Activated effector memory CD4-positive, alpha-beta T cell treated with Interleukin-2 at 50 U/mL for 16 hours (primary cell): ENCODE data around the gene CYTH1.

Experiments
- DNase-seq: peaks from one replicate; pipeline ENCODE4 v3.0.0-alpha.2; 2020

The CYTH1 gene

GRCh38 chr17:78781893-78782304 is at the start of gene CYTH1:
Gene CYTH1 (minus strand): TSS chr17:78782273. CDS start chr17:78782223, 50 bp downstream.
- no peak for DNase-seq

DNA sequence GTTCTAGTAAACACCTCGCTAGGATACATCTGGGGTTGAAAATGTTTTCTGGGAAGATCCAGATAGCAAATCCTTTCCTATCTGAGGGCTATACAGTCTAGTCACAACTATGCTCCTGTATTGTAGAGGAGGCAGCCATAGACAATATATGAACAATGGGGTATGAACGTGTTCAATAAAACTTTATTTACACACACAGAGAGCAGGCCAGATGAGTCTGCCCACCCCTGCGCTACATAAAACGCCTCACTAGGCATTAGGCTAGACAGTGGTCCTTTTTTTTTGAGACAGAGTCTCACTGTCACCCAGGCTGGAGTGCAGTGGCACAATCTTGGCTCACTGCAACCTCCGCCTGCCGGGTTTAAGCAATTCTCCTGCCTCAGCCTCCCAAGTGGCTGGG is 47.4 kb upstream of the CYTH1 start:
- no peak for DNase-seq

DNA sequence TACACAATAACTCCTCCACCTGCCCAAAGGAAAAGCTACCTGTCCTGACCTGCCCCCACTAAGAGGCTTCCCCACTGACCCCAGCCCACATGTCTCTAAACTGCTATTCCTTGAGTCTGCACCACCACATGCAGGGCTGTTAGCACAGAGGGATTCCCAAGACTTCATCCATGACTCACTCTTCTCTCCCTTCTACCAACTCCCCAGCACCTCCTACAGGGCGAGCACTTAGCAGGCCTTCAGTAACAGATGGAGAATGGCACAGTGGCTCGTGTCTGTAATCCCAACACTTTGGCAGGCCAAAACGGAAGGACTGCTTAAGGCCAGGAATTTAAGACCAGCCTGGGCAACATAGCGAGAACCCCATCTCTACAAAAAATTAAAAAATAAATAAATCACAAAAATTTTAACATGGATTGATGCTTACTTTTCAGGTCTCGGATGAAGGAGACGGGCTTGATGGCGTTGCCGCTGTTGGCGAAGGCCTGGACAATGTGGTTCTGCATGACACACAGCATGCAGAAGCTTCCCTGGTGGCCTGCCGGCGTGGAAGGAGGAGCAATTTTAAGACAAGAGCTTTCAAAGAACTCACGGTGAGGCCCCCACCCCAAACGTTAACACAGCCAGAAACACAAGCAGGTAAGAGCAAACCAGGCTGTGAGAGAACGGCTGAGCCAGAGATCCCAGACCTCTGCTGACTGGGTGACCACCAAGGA is 46.6 kb upstream of the CYTH1 start:
- DNase-seq: no peak

- no peak for DNase-seq
Measured at GRCh38 chr17:78826836-78827509, 44.9 kb upstream of the CYTH1 start.

DNA sequence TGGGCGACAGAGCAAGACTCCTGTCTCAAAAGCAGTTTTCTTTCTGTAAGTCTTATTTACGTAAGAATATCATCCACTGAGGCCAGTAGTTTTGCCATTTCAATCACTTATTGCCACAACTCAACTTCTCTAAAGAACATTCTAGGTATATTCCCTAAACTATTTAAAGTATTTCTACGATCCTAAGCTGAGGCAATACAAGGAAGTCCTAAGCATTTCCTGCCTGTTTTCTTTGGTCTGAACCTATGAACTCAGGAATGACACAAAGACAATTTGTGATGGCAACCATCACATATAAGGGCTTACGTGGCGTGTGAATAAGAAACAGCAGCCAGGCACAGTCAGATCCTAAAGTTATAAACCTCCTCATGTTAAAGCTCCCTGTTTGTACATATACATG is 44.3 kb upstream of the CYTH1 start:
- DNase-seq: no peak

- DNase-seq: no peak
Measured at GRCh38 chr17:78825696-78826095, 43.6 kb upstream of the CYTH1 start.

- DNase-seq: no peak
Measured at GRCh38 chr17:78824240-78824639, 42.2 kb upstream of the CYTH1 start.

GRCh38 chr17:78823282-78824046 is 41.4 kb upstream of the CYTH1 start:
- DNase-seq: no peak

DNA sequence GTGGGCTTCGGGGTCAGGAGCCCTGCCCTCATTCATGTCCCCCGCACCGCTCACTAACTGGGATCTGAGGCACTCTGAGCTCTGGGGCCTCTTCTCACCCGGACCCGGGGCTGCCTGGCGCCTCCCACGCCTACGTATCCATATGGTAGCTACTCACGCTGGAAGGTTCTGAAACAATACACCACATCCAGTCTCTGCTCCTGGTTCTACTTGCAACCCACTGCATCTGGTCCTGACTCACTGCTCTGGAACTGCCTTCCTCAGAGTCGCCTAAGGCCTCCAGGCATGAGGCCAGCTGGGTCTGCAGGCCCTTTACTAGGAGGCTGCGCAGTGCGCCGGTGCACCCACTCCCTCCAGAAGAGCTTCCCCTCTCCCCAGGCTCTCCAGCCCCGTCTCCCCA is 40.5 kb upstream of the CYTH1 start:
- DNase-seq: no peak

DNA sequence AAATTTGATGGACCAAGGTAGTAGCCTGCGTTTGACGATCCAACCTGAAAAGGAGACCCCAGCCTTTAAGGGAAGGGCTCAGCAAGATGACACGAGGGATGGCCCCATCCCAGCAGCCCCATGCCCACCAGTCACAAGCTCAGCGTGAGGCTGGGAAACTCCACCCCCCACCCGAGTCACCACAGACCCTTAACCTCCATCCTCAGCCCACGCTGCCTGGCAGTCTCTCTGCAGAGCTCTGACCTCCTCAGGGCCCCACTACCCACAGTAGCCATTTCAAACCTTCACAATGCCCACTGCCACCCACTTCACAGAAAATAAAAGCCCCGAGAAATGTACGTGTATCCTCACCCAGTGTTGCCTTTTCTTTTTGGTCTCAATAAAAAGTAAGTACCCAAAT is 39.9 kb upstream of the CYTH1 start:
- no peak for DNase-seq

DNA sequence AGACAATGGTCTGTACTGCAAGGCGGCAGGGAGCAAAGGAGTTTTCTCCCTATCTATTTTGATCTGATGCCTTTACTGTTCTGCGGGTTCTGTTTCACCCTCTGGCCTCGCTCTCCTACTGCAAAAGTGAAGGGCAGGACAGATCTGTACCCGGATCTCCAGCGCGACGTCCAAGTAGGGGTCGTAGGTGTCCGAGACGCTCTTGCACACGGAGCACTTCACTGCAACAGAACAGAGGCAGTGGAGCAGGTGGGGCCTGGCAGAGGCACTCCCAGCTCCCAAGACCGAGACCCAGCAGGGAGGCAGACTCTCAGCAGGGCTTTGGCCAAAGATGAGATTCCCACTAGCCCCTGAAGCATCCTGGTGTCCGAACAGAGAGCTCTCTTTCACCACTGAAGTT is 38.8 kb upstream of the CYTH1 start:
- no peak for DNase-seq

DNA sequence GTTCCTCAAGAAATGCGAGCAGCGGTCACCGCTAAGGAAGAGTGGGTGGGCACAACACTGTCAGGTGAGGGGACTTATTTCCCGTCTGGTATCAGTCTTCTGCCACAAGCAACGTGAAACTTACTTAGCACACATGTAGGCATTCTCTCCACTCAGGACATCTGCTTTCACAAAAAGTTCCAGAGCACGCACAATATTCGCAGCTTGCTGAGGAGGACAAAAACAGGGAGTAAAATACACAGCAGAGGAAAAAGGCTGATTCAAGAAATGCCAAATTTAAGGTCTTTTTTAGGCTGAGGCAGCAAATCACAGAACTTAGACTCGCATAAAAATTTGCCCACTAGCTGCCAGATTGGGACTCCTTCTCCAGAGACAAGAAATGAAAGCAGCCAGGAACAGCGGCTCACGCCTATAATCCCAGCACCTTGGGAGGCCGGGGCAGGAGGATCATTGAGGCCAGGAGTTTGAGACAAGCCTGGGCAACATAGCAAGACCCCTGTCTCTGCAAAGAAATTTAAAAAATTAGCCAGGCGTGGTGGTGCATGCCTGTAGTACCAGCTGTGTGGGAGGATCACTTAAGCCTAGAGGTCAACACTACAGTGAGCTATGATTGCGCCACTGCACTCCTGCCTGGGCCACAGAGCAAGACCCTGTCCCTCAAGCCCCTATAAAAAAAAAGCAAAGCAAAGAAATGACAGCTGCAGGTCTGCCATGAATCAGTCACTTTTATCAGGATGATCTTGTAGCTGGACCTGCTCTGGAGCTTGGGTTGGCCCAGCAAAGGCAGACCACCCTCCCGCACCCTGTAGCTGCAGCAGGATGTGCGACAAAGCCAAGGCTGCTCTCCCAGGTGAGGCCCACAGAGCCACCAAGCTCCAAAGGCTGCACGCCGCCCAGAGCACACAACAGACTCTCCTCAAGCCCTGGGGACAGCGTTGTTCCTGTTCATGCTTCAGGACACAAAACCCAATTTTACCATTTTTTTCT is 38.0 kb upstream of the CYTH1 start:
- DNase-seq: no peak

DNA sequence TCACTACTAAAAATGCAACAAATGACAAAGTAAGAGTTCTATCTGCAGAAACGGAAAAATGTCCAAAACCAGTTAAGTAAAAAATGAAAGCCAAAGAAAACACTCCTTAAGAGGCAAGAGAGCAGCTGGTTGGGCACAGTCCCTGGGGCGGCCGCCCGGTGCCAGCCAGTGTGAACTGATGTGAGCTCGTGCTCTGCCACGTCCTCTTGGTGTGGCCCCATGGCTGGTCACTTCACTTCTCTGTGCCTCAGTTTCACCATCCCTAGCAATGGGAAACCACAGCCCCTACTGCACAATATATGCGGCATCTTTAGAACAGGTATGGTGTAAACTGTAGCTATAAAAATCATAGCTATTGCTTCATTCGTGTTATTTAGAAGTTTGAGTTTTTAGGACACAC is 37.3 kb upstream of the CYTH1 start:
- no peak for DNase-seq

DNA sequence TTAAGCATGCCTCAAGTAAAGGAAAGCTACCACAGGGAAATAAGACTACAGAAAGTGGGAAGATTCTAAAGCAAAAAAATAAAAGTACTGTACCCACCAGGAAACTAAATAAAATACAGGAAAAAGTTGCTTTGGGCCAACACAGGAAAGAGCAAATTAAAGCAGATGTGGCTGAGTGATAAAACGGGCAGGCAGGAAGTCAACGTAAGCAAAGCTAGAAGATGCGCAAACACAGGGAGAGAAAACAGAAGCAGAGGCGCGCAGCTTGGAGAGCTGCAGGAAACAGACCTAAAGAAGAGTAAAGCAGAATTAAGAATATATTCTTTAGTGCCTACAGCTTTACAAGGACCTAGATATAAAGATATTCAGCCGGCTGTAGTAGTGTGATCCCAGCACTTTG is 36.9 kb upstream of the CYTH1 start:
- peak; percentile 47 for DNase-seq

DNA sequence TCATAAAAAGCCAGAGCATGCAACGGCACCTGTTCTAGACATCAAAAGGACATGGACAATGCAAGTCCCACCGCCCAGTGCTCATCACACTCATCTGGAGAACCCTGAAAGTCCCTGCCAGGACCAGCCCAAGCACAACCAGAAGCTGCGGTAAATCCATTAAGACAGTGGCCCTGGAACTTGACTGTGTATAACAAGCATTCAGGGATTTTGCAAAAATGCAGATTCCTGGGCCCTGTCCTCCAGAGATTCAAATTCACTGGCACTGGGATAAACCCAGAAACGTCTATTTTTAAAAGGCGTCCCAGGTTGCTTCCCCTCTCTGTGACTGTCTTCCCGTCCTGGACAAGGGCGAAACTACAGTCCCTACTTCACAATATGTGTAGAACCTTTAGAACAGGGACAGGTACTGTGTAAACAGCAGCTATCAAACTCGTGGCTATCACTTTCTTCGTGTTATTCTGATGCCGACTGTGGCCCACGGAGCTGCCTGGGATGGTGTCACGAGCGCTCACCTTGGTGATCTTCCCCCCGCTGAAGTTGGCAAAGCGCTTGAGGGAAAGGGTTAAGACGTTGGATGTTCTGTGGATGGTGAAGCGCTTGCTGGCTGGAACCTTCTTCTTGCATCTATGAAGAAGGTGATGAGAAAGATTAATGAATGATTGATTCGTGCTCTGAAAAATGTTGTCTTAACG is 36.2 kb upstream of the CYTH1 start:
- no peak for DNase-seq

GRCh38 chr17:78817123-78817522 is 35.0 kb upstream of the CYTH1 start:
- peak; percentile 54 for DNase-seq

GRCh38 chr17:78815696-78816095 is 33.6 kb upstream of the CYTH1 start:
- no peak for DNase-seq

DNA sequence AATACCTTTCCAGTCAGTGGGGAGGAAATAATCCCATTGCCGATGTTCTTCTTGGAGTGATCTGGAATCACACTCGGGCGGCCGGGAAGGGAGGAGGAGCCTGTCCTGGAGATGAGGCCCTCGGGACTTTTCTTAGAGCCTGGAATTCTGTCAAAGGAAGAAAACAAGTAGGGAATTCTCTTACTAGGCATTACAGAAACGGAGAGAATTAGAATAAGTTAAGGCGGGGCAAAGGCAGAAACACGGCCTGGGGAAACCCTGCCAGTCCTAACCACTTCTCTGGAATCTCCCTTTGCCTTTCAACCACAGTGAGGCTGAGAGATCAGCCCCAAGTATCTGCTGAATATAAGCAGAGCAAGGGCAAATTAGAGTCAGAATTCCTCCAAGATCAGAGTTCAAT is 30.8 kb upstream of the CYTH1 start:
- DNase-seq: no peak

DNA sequence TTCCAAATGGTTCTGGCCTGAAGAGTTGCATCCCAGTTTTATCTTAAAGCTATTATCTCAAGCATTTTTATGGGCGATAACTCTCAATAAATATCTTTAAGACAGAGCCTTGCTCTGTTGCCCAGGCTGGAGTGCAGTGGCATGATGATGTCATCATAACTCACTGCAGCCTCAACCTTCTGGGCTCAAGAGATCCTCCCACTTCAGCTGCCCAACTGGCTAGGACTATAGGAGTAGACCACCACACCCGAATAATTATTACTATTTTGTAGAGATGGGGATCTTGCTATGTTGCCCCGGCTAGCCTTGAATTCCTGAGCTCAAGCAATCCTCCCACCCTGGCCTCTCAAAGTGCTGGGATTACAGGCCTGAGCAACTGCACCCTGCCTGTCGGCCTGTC is 26.1 kb upstream of the CYTH1 start:
- DNase-seq: no peak

DNA sequence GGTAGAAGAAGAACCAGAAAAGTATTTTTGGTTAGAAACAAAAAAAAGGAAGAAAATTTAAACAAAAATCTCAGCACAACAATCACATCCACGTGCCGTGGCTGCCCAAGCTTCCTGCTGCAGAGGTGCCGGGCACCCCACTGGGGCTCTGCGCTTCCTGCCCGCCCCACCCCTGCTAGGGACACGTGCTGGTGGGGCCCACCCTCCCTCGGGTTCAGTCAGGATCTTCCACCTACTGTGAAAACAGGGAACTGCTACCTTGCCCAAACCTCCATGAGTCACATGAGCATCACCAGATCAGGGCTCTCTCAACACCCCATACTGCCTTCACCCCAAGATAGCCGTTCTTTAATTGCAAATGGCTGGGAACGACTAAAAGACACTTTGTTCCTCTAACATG is 24.4 kb upstream of the CYTH1 start:
- DNase-seq: no peak

GRCh38 chr17:78805301-78805700 is 23.2 kb upstream of the CYTH1 start:
- peak; percentile 72 for DNase-seq

- no peak for DNase-seq
Measured at GRCh38 chr17:78804777-78805176, 22.7 kb upstream of the CYTH1 start.
